ENCODE results near the gene CHST11.

DNA sequence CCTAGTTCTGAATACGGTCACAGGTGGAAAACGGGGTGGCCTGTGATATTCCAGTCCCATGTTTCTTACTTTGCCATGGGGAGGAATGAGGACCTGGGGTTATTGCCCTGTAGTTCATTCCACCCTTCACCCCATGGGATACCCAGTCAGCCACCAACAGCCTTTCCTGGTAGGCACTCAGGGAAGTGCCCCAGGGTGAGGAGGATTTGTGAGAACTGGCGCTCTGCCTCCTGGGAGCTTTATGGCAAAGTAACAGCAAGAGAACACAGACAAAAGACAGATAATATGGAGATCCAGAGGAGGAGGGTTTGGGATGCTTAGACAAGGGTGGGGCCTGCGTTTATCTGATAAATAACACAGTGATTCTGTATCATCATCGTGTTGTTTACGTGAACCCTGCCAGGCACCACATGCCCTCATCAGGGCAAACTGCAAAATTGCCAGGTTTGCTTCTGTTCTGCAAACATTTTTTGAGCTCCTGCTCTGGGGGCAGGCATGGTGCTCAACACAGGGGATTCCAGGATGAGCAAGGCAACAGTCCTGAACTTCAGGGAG lies 277.9 kb downstream of the CHST11 start:
- no peak for TF ChIP-seq PKNOX1 (IDR thresholded peaks at IDR 0.05)
- no peak for TF ChIP-seq NR3C1 (CRISPR knock-in tag; IDR thresholded peaks at IDR 0.05)
- no peak for TF ChIP-seq PPARD (CRISPR knock-in tag; IDR thresholded peaks at IDR 0.05)
- no peak for TF ChIP-seq ZNF449 (CRISPR knock-in tag; IDR thresholded peaks at IDR 0.05)
- TF ChIP-seq ZNF589 (CRISPR knock-in tag; IDR thresholded peaks at IDR 0.05; ENCODE audit: low read depth): no peak
- TF ChIP-seq, protein P1, sequence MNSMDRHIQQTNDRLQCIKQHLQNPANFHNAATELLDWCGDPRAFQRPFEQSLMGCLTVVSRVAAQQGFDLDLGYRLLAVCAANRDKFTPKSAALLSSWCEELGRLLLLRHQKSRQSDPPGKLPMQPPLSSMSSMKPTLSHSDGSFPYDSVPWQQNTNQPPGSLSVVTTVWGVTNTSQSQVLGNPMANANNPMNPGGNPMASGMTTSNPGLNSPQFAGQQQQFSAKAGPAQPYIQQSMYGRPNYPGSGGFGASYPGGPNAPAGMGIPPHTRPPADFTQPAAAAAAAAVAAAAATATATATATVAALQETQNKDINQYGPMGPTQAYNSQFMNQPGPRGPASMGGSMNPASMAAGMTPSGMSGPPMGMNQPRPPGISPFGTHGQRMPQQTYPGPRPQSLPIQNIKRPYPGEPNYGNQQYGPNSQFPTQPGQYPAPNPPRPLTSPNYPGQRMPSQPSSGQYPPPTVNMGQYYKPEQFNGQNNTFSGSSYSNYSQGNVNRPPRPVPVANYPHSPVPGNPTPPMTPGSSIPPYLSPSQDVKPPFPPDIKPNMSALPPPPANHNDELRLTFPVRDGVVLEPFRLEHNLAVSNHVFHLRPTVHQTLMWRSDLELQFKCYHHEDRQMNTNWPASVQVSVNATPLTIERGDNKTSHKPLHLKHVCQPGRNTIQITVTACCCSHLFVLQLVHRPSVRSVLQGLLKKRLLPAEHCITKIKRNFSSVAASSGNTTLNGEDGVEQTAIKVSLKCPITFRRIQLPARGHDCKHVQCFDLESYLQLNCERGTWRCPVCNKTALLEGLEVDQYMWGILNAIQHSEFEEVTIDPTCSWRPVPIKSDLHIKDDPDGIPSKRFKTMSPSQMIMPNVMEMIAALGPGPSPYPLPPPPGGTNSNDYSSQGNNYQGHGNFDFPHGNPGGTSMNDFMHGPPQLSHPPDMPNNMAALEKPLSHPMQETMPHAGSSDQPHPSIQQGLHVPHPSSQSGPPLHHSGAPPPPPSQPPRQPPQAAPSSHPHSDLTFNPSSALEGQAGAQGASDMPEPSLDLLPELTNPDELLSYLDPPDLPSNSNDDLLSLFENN (IDR thresholded peaks at IDR 0.05; ENCODE audit: low read depth in 2 of 2, low read length in 2 of 2): no peak
- no peak for TF ChIP-seq ZNF232 (CRISPR knock-in tag; IDR thresholded peaks at IDR 0.05)
- TF ChIP-seq ADNP (tag; IDR thresholded peaks at IDR 0.05): no peak
